Loucy (cell line): ENCODE data around the gene GNB1L.

ENCODE experiments used
- EZH2phosphoT487 ChIP-seq: fragments of 200-600 bp; IDR thresholded peaks from 2 replicates; pipeline ENCODE4 v1.6.1; 2018; ENCODE audit warnings: antibody characterized with exemption, mild to moderate bottlenecking, moderate library complexity, borderline replicate concordance
- TF ChIP-seq, protein P1 (sequence below): fragments of 200-600 bp; sonication (generic); conservative IDR thresholded peaks from 2 replicates; pipeline ENCODE4 v1.5.1; 2014; ENCODE audit warnings: mild to moderate bottlenecking, antibody characterized with exemption, low read length

DNA sequence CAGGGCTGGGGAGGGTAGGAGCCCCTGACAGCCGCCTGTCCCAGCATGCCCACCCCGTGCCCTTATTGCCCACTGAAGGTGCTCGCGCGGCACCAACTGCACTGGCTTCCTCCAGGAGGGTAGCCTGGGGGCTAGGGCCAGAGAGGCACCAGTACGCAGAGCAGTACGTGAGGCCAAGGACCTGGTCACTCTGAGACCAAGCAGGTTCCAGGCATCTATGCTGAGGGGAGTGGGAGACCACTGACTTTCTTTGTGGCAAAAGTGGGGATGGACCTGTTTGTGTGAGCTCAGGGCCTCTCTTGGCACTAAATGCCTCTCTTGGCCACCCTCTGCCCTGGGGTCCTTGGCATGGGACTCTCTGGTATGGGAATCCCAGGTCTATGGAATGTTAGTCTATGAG, 120.5 kb downstream of the GNB1L start:
- TF ChIP-seq, protein P1, sequence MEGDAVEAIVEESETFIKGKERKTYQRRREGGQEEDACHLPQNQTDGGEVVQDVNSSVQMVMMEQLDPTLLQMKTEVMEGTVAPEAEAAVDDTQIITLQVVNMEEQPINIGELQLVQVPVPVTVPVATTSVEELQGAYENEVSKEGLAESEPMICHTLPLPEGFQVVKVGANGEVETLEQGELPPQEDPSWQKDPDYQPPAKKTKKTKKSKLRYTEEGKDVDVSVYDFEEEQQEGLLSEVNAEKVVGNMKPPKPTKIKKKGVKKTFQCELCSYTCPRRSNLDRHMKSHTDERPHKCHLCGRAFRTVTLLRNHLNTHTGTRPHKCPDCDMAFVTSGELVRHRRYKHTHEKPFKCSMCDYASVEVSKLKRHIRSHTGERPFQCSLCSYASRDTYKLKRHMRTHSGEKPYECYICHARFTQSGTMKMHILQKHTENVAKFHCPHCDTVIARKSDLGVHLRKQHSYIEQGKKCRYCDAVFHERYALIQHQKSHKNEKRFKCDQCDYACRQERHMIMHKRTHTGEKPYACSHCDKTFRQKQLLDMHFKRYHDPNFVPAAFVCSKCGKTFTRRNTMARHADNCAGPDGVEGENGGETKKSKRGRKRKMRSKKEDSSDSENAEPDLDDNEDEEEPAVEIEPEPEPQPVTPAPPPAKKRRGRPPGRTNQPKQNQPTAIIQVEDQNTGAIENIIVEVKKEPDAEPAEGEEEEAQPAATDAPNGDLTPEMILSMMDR, result no peak
- TF ChIP-seq EZH2phosphoT487, result no peak
